GM12872 (cell line): ENCODE data around the gene PRDM16.

Experiments used
- CTCF ChIP-seq: IDR thresholded peaks from 3 replicates; pipeline ENCODE4 v1.5.1; 2011; ENCODE audit warnings: low read depth, mild to moderate bottlenecking, low read length, moderate library complexity; ENCODE audit not compliant: insufficient read depth

Gene PRDM16

GRCh38 chr1:3194760-3195479 is 125.9 kb downstream of the PRDM16 start:
- TF ChIP-seq CTCF, result no peak

- TF ChIP-seq CTCF, result no peak
Measured at GRCh38 chr1:3195480-3195815, 126.4 kb downstream of the PRDM16 start.

- no peak for TF ChIP-seq CTCF
Measured at GRCh38 chr1:3195966-3196515, 127.0 kb downstream of the PRDM16 start.

- TF ChIP-seq CTCF, result no peak
Measured at GRCh38 chr1:3196577-3197245, 127.7 kb downstream of the PRDM16 start.

GRCh38 chr1:3197781-3198316 is 128.8 kb downstream of the PRDM16 start:
- TF ChIP-seq CTCF, result no peak

- no peak for TF ChIP-seq CTCF
Measured at GRCh38 chr1:3198371-3199271, 129.6 kb downstream of the PRDM16 start.

GRCh38 chr1:3204725-3205124 is 135.7 kb downstream of the PRDM16 start:
- no peak for TF ChIP-seq CTCF
